ENCODE results near the gene WDR1. TPM values are rescaled to one million over a fixed set of nuclear protein-coding genes. Genes with fewer than 3 reads are reported as not detected.

Gene WDR1
- total RNA-seq, 2 donors from 2014 or later, result 550 to 559 TPM

DNA sequence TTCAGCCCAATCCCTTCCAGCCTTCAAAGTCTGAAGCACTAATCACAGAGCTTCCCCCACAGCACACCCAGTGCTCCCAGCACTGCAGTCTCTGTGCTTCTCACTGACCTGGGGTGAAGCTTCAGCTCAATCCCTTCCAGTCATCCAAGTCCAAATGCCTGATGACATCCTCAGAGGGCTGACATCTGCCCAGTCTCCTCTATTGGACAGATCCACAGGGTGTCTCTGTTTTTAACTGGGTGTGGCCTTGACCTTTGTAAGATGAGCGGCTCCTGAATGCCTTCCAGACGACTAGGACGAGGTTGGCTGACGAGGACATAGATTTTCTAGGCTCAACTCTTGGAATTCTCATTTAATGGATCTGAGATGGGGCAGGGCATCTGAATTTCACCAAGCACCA lies 87.7 kb downstream of the WDR1 start:
- no peak for DNase-seq (ENCODE audit: low spot score)
- Mint-ChIP-seq H3K4me3 (no peak overlapping the region), H3K27ac (no peak overlapping the region), H3K4me1 (ENCODE audit: low read depth in 2 of 2) (peaks cover 20 to 21% of the 10 kb centered on the region in 2 donors), H3K36me3 (no peaks in the 10 kb centered on the region), H3K9me3 (no peaks in the 10 kb centered on the region), H3K27me3 (peaks cover 0 to 5% of the 10 kb centered on the region in 2 donors)
- no peak for ATAC-seq

DNA sequence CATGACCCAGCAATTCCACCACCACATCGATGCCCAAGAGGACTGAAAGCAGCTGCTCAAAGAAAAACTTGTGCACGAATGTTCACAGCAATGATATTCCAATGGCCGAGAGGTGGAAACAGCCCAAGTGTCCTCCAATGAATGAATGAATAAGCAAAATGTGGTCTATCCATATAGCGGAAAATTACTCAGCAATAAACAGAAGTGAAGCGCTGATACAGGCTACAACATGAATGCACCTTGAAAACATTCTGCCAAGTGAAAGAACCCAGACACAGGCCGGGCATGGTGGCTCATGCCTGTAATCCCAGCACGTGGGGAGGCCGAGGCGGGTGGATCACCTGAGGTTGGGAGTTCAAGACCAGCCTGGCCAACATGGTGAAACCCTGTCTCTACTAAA lies 90.1 kb downstream of the WDR1 start:
- no peak for DNase-seq (ENCODE audit: low spot score)
- H3K9me3 Mint-ChIP-seq, result no peaks in the 10 kb centered on the region
- peaks cover 0 to 3% of the 10 kb centered on the region in 2 donors for H3K27me3 Mint-ChIP-seq
- no peaks in the 10 kb centered on the region for H3K36me3 Mint-ChIP-seq
- no peak overlapping the region for H3K4me3 Mint-ChIP-seq
- ATAC-seq, result no peak
- H3K4me1 Mint-ChIP-seq (ENCODE audit: low read depth in 2 of 2), result no peaks in the 10 kb centered on the region
- no peak overlapping the region for H3K27ac Mint-ChIP-seq

DNA sequence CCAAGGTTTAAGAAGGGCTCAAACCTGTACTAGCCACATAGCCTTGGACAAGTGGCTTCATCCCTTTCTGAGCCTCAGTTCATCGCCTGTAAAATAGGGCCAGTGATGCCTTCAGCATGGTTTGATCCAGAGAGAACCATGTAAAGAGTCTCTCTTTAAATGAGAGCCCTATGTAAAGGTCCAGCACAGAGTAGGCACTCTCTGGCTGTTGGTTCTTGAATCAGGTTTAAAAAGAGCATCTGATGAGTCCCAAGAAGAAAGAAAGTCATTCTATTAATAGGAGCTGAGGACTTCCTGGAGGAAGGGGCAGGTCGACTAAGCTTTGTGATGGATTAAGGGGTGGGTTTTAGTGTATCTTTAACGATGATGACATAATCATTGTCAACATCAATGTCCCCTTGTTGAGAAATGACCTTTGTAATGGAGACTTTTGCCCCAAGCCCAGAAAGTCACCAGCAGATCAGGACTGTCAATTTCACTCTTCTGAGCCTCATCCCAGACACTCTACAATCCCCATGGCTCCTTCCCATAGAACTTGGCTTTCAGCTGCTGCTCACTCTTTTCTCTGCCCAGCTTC lies 91.3 kb downstream of the WDR1 start:
- Mint-ChIP-seq H3K9me3 (no peaks in the 10 kb centered on the region), H3K36me3 (no peaks in the 10 kb centered on the region), H3K27ac (no peak overlapping the region), H3K4me3 (no peak overlapping the region), H3K4me1 (ENCODE audit: low read depth in 2 of 2) (no peaks in the 10 kb centered on the region), H3K27me3 (peaks cover 0 to 3% of the 10 kb centered on the region in 2 donors)
- no peak for DNase-seq (ENCODE audit: low spot score)
- no peak for ATAC-seq

Other genes with a start within 250 kb of the WDR1 start
- 1 to 10 TPM; 1.8 to 3.3 TPM for gene SLC2A9, start 95.3 kb downstream of the WDR1 start, total RNA-seq